ENCODE data around the gene ATP2A1.

The ATP2A1 gene

DNA sequence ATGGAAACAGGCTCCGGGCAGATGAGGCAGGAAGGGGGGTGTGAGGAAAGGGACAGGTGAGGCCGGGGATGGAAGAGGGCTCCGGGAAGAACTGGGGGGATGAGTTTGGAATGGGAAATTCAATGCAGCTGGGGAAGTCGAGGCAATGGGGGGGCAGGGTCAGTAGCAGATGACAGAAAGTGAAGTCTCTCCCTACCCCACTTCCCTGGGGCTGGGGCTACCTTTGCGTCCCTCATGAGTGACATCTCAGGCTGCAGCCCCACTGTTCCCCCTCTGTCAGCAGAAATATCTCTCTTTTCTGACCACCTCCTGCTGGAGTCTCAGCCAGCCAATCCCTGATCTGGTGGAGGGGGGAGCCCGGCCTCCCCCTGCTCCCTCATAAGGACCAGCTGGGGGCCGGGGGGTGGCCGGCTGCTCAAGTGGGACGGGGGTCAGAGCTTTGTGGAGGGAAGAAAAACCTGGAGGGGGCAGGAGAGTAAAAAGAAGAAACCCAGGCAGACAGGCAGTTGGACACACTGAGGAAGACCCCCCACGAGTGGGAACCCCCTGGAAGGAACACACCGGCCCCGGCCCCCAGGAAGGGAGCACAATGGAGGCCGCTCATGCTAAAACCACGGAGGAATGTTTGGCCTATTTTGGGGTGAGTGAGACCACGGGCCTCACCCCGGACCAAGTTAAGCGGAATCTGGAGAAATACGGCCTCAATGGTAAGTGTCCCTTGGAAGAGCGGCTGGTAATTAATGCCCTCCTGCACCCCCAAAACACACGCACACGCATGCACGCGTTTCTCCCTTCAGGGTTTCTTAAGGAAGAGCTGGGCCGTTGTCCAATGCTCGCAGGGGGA, at the start of gene ATP2A1:
Gene ATP2A1, plus strand, starts transcription at position 406 of the 844 bp plus-strand sequence. Its CDS starts 184 bp downstream, at position 590.
- Mint-ChIP-seq H3K4me1 (peaks cover 6% of the 10 kb centered on the region), H3K4me3 (peak within 1 kb of the TSS; percentile 90), H3K27ac (peak within 1 kb of the TSS; percentile 35), H3K36me3 (no peaks in the 10 kb centered on the region), H3K9me3 (no peaks in the 10 kb centered on the region), H3K27me3 (peaks cover 5% of the 10 kb centered on the region)

DNA sequence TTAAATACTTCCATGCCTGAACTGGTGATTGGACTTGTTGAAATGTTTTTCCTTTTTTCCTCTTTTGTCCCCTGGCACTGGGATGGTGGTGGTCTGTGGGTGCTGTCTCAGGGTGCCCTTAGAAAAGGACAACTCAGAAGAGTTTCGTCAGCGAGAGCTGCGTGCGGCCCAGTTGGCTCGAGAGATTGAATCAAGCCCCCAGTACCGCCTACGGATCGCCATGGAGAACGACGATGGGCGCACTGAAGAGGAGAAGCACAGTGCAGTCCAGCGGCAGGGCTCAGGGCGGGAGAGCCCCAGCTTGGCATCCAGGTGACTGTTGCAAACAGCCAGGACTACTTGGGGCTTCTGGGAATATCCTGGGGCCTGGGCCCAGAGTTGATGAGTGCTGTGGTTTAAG, 48.5 kb upstream of the ATP2A1 start:
- Mint-ChIP-seq H3K36me3 (peaks cover 31% of the 10 kb centered on the region), H3K4me3 (no peak overlapping the region), H3K4me1 (peaks cover 39% of the 10 kb centered on the region), H3K27ac (no peak overlapping the region), H3K9me3 (no peaks in the 10 kb centered on the region), H3K27me3 (no peaks in the 10 kb centered on the region)

DNA sequence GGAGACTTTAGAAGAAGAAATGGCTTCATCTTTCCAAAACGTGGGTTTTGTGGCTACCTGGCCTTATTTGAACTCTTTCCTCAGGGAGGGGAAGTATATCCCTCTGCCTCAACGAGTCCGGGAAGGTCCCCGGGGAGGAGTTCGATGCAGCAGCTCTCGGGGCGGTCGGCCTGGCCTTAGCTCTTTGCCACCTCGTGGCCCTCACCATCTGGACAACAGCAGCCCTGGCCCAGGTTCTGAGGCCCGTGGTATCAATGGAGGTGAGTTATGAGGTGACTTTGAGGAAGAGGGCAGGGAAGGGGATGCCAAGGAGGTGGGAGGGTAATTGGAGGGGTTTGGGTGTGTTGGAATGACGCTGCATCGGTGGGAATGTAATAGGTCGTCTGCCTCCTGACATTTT, 47.8 kb upstream of the ATP2A1 start:
- peaks cover 33% of the 10 kb centered on the region for H3K4me1 Mint-ChIP-seq
- H3K36me3 Mint-ChIP-seq = peaks cover 28% of the 10 kb centered on the region
- H3K27me3 Mint-ChIP-seq = no peaks in the 10 kb centered on the region
- no peak overlapping the region for H3K4me3 Mint-ChIP-seq
- H3K9me3 Mint-ChIP-seq = no peaks in the 10 kb centered on the region
- no peak overlapping the region for H3K27ac Mint-ChIP-seq

DNA sequence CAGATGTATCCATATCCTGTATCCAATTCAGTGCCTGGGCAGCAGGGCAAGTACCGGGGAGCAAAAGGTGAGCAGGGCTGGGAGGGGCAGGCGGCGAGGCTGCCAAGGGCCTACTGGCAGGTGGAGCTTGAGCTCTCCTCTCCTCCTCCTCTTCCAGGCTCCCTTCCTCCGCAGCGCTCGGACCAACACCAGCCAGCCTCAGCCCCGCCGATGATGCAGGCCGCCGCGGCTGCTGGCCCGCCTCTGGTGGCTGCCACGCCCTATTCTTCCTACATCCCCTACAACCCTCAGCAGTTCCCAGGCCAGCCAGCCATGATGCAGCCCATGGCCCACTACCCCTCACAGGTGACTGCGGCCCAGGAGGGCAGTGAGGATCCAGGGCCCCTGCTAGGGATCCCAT, 43.9 kb upstream of the ATP2A1 start:
- H3K9me3 Mint-ChIP-seq = no peaks in the 10 kb centered on the region
- peaks cover 17% of the 10 kb centered on the region for H3K4me1 Mint-ChIP-seq
- H3K27ac Mint-ChIP-seq = no peak overlapping the region
- H3K4me3 Mint-ChIP-seq = no peak overlapping the region
- H3K36me3 Mint-ChIP-seq = peaks cover 21% of the 10 kb centered on the region
- H3K27me3 Mint-ChIP-seq = no peaks in the 10 kb centered on the region

DNA sequence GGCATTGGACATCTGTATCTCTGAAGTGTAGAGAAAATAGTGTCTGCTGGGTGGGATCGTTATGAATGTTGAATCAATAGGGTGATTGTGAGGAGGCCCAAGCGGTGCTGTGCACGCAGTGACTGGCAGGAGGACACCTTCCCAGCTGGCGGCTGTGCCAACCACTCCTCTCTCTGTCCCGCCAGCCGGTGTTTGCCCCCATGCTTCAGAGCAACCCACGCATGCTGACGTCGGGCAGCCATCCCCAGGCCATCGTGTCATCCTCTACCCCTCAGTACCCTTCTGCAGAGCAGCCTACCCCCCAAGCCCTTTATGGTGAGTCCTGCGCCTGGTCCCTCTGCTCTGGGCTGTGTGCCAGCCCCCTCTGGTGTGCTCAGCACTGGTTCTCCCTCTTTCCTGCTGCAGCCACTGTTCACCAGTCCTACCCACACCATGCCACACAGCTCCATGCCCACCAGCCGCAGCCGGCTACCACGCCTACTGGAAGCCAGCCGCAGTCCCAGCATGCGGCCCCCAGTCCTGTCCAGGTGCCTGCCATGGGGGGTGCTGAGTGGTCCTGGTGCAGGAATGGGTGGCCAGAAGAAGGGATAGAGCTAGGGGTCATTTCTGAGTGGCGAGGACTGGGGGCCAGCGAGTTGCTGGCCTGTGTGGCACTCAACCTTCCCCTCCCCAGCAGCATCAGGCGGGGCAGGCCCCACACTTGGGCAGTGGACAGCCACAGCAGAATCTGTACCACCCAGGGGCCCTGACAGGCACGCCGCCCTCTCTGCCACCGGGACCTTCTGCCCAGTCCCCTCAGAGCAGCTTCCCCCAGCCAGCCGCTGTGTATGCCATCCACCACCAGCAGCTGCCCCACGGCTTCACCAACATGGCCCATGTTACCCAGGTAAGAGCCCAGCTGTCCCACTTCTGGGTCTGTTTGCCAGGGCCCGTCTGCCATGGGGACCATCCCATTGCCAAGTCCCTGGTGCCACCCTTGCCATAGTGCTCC, 43.1 kb upstream of the ATP2A1 start:
- Mint-ChIP-seq H3K27me3 (no peaks in the 10 kb centered on the region), H3K27ac (peak overlapping the region; percentile 2), H3K36me3 (peaks cover 19% of the 10 kb centered on the region), H3K4me1 (peaks cover 16% of the 10 kb centered on the region), H3K9me3 (no peaks in the 10 kb centered on the region), H3K4me3 (no peak overlapping the region)

DNA sequence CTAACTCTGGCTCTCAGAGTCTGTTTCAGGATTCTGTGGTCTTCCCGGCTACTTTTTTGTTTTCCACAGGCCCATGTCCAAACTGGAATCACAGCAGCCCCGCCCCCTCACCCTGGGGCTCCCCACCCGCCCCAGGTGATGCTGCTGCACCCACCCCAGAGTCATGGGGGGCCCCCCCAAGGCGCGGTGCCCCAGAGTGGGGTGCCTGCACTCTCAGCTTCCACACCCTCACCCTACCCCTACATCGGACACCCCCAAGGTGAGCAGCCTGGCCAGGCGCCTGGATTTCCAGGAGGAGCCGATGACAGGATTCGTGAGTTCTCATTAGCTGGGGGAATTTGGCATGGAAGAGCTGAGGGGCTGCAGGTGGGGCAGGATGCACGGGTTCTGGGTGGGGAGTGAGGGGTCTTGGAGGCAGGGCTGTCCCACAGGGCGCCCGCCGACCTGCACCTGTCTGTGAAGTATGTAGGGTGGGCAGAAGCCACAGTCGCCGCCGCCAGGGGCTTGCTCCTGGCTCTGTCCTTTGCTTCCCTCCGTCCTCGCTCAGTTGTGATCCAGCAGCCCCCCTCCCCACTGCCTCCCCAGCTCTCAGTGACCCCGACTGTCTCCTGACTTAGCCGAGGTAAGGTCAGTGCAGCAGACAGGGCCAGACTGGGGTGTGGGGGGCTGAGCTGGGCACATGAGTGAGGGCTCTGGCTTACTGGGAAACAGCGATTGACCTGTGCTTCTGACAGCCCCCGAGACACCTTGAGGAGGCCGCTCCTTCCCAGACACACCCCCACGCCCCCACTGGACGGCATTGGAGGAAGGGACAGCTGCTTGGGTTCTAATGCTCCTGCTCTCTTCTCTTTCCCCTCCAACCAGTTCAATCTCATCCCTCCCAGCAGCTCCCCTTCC, 42.2 kb upstream of the ATP2A1 start:
- H3K36me3 Mint-ChIP-seq = peaks cover 17% of the 10 kb centered on the region
- H3K4me1 Mint-ChIP-seq = peaks cover 14% of the 10 kb centered on the region
- no peaks in the 10 kb centered on the region for H3K27me3 Mint-ChIP-seq
- H3K27ac Mint-ChIP-seq = no peak overlapping the region
- no peaks in the 10 kb centered on the region for H3K9me3 Mint-ChIP-seq
- H3K4me3 Mint-ChIP-seq = no peak overlapping the region

DNA sequence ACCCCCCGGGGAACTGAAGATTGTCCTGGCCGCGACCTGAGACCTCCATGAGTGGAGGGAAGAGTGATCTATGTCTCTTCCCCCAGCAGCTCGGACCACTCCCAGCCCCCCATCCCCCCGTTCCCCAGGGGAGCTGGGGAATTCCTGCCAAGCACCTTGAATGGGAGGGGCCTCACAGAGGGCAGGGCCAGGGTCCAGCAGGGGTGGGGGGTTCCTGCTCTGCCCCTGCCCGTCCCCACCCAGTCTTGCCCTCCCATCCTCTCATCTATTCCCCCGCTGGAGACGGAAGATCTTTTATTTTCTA, 41.6 kb upstream of the ATP2A1 start:
- H3K4me1 Mint-ChIP-seq = peaks cover 14% of the 10 kb centered on the region
- no peak overlapping the region for H3K27ac Mint-ChIP-seq
- no peak overlapping the region for H3K4me3 Mint-ChIP-seq
- no peaks in the 10 kb centered on the region for H3K27me3 Mint-ChIP-seq
- H3K9me3 Mint-ChIP-seq = no peaks in the 10 kb centered on the region
- H3K36me3 Mint-ChIP-seq = peaks cover 17% of the 10 kb centered on the region

DNA sequence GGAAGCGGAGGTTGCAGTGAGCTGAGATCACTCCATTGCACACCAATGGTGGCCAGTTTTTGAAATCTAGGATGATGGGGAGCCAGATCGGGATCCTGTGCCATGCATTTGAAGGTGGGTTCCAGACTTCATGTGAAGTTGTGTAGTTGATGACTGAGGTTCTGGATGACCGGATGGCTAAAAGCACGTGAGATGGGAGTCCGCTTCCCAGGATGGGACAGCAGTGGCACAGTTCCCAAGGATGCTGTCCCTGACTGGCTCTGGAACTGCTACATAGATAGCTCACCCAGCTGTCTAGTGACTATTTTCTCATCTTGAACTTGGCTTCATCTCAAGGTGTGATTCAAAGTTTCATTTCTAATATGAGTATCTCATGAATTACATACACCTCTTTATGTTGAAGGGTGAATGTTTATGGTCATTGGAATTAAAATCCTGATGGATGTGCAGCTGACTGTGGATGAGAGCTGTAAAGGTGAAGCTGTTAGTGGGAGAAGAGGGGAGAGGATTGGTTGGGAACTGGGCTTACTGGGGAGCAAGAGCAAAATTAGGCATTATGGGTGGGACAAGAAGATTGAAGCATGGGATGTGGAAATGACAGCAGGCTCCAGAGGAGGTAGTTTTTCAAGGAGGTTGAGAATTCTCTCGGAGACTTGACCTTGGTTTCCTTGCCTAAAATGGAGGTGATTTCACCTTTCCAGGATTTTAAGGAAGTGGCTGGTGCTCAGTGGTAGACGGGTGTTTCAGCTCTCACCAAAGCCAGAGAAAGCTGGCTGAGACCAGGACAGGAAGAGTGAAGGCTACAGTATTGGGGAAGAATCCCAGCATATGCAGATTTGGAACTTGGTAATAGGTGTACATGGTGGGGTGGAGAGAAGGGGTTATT, 40.4 kb upstream of the ATP2A1 start:
- Mint-ChIP-seq H3K27me3 (no peaks in the 10 kb centered on the region), H3K27ac (peak overlapping the region; percentile 42), H3K4me1 (peaks cover 14% of the 10 kb centered on the region), H3K36me3 (peaks cover 12% of the 10 kb centered on the region), H3K4me3 (no peak overlapping the region), H3K9me3 (no peaks in the 10 kb centered on the region)

DNA sequence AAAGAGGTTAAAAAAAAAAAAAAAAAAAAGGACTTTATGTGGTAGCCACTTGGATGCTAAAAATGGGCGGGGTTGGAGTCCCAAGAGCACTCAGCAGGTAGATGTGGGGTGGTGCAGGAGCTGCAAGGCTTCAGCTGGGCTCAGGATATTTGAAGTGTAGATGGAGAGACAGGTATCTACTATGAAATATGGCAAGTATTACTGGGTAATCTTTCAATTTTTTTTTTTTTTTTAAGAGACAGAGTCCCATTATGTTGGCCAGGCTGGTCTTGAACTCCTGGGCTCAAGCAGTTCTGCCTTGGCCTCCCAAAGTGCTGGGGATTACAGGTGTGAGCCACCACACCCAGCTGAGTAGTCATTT, 39.8 kb upstream of the ATP2A1 start:
- Mint-ChIP-seq H3K27me3 (no peaks in the 10 kb centered on the region), H3K4me1 (peaks cover 10% of the 10 kb centered on the region), H3K9me3 (no peaks in the 10 kb centered on the region), H3K36me3 (peaks cover 12% of the 10 kb centered on the region), H3K27ac (peak overlapping the region; percentile 30), H3K4me3 (no peak overlapping the region)

DNA sequence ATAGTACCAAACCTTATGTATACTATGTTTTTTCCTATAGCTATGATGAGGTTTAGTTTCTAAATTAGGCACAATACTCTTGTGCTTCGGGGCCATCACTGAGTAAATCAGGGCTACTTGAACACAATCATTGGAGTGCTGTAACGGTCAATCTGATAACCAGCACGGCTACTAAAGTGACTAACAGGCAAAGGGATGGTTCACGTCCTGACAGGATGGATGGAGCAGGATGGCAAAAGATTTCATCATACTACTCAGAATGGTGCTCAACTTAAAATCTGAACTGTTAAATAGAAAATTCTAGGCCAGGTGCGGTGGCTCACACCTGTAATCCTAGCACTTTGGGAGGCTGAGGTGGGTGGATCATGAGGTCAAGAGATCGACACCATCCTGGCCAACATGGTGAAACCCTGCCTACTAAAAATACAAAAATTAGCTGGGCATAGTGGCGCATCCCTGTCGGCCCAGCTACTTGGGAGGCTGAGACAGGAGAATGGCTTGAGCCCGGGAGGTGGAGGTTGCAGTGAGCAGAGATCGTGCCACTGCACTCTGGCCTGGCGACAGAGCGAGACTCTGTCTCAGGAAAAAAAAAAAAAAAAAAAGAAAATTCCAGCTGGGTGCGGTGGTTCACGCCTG, 39.2 kb upstream of the ATP2A1 start:
- no peaks in the 10 kb centered on the region for H3K9me3 Mint-ChIP-seq
- H3K27ac Mint-ChIP-seq = peak overlapping the region; percentile 74
- H3K36me3 Mint-ChIP-seq = peaks cover 11% of the 10 kb centered on the region
- no peak overlapping the region for H3K4me3 Mint-ChIP-seq
- H3K27me3 Mint-ChIP-seq = no peaks in the 10 kb centered on the region
- H3K4me1 Mint-ChIP-seq = peaks cover 9% of the 10 kb centered on the region

DNA sequence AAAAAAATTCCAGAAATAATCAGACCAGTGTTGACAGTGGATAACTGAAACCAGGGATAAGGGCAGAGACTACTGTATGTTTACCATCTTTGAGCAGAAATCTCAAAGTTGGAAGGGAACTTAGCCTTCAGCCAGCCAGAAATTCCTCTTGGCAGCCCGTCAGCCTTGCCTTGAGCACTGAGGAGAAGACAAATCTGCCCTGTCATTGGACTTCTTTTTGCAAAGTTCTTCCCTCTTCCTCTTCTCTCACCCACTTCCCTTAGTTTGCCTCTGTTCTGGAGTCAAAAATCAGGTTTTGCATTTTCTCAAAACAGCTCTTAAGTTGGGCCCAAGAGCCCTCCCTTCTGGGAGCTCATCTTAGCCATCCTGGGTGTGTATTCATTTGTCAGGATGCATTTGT, 38.4 kb upstream of the ATP2A1 start:
- Mint-ChIP-seq H3K9me3 (no peaks in the 10 kb centered on the region), H3K36me3 (peaks cover 13% of the 10 kb centered on the region), H3K27ac (peak overlapping the region; percentile 60), H3K4me1 (peaks cover 11% of the 10 kb centered on the region), H3K27me3 (no peaks in the 10 kb centered on the region), H3K4me3 (no peak overlapping the region)

DNA sequence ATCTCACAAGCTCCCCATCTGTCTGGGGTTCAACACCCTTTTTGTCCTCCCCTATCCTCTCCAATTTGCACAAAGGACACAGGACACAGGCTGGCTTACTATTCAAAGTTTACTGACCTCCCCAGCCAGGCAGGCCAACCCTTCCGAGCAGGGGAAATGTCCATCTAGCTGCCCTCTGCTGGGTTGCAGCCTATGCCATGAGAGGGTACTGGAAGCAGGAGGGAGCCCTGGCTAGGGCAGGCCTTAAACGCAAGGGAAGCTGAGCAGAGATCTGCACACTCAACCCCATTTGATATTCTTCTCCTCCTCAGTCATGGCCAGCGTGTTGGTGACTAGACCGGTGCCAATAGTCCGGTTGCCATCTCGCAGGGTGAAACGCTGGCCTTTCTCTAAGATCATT, 35.6 kb upstream of the ATP2A1 start:
- Mint-ChIP-seq H3K36me3 (peaks cover 20% of the 10 kb centered on the region), H3K4me3 (peak overlapping the region; percentile 56), H3K9me3 (no peaks in the 10 kb centered on the region), H3K27me3 (no peaks in the 10 kb centered on the region), H3K27ac (peak overlapping the region; percentile 27), H3K4me1 (peaks cover 34% of the 10 kb centered on the region)

DNA sequence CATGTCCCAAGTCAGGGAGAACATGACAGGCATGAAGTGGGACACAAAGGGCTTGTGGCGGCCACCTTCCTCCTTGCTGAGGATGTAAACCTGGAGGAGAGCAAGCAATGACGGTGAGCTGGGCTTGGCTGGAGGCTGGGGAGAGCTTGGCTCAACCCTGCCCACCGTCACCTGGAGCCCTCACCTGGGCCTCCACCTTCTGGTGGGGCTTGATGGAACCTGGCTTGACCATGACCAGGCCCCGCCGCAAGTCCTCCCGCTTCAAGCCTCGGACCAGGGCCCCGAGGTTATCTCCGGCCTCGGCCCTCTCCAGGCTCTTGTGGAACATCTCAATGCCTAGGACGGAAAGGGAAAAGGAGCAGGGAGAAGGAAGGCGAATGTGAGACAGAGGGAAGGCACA, 34.5 kb upstream of the ATP2A1 start:
- Mint-ChIP-seq H3K9me3 (no peaks in the 10 kb centered on the region), H3K4me1 (peaks cover 29% of the 10 kb centered on the region), H3K27me3 (no peaks in the 10 kb centered on the region), H3K27ac (no peak overlapping the region), H3K4me3 (no peak overlapping the region), H3K36me3 (peaks cover 18% of the 10 kb centered on the region)

DNA sequence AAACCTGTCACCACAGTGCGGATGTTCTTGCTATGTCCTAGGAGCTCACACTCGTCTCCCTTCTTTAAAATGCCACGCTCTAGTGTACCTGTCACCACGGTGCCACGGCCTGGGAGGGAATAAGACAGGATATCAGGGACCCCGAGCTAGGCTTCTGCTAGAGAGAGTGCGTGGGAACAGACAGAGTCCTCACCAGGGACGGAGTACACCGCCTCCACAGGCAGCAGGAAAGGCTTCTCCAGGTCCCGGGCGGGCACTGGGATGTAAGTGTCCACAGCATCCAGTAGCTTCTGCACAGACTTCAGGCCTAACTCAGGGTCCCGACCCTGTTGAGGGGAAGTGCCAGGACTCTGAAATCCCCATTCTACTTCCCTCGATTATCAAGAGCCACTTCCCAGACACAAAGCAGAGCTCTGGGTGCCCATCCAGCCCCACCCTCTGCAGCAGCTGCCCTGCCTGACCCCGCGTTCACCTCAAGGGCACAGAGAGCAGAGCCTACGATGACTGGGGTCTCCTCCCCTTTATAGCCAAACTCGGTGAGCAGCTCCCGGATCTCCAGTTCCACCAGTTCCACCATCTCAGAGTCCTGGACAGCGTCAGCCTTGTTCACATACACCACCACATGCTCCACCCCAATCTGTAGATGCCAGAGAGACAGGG, 33.9 kb upstream of the ATP2A1 start:
- Mint-ChIP-seq H3K27me3 (no peaks in the 10 kb centered on the region), H3K4me3 (peak overlapping the region; percentile 94), H3K4me1 (peaks cover 29% of the 10 kb centered on the region), H3K36me3 (peaks cover 18% of the 10 kb centered on the region), H3K9me3 (no peaks in the 10 kb centered on the region), H3K27ac (peak overlapping the region; percentile 59)
